HL-60/S4 treated with phorbol 12-myristate 13-acetate at 8.2 ng/mL for 4 days and 3 days (cell line): ENCODE data around the gene ADGRV1.

ENCODE experiments used
- in situ Hi-C: fragments of 300-500 bp; cut with MboI; formaldehyde crosslinking; loops from 2 replicates; pipeline ENCODE4 v1.15.0; 2022; ENCODE audit warnings: low sequenced_read_pairs

Gene ADGRV1

DNA sequence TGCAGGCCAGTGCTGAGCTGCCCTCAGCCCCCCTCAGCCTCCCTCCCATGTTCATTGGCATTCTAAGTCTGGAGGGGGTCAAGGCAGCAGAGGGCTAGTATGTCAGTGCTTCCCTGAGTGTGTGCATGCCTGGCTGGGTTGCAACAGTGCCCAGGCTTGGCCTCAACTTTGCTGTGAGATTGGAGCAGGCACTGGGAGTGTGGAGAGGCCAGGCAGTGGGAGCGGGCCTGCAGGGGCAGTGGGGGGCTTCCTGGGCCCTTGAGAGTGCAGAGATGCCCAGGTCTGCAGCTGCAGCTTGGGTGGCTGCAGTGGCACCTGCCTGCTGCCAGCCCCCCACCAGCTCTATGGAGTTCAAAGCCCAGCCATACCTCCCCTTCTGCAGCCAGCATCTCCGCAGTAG is 585.2 kb downstream of the ADGRV1 start:
- in situ Hi-C loops, result no loop called here

DNA sequence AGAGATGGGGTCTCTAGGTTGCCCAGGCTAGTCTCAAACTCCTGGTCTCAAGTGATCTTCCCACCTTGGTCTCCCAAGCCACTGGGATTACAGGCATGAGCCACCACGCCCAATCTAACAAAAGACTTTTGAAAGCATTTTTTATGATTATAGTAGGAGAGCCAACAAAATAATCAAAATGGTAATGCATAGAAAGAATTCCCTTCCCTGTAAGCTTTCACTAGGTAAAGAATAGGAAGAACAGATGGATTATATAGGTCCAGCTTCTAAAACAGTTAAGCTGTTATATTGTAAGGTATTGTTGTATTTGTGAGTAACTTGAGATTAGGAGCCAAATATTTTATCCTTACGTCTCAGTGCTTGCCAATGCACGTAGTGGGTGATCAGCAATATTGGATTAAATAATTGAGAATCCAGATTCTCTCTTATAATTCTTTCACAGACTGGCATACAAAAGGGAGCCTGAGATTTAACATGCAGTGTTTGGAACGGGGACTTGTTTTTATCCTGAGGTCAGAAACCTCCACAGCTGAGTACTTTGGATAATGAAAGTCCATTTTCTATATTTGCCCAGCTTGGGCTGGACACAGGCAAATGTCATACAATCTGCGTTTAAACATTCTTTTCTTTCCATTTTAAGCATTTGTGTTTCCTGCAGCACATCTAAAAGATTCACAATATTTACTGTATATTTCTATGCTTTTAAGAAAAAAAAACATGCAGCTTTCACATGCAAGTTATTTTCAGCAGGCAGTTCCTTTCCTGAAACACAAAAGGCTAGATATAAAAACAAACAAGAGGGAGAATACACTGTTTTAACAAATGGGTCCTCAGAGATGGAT is 586.1 kb downstream of the ADGRV1 start:
- in situ Hi-C loops, result no loop called here

DNA sequence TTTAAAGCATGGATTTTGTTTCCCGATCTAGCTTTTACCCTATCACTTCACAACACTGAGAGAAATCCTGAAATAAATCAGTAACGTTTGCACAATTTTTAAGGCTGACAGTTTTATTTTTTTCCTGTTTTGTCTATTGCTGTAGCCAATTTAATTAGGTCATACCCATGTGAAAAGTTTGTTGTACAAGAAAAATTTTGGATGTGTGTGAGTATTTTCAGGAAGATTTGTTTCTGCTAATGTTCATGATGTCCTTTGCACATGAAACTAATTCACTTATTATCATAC is 586.7 kb downstream of the ADGRV1 start:
- in situ Hi-C loops, result no loop called here

DNA sequence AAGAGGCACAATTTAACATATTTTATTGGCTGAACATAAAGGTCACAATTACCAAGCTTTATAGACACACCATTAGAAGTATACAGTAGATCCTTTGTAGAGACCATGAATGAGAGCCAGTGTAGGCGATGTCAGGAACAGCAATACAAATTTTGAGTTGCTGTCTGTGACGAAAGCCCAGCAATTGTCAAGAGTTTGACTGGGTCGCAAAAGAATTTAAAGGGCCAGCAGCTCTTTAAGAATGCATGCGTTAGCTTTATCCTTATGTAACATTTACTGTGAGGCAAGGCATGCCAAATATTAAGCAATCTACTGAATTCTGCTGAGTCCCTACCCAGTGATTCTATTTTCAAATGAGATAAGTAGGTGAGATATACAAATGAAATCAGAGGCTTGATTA is 587.6 kb downstream of the ADGRV1 start:
- in situ Hi-C loops, result no loop called here

DNA sequence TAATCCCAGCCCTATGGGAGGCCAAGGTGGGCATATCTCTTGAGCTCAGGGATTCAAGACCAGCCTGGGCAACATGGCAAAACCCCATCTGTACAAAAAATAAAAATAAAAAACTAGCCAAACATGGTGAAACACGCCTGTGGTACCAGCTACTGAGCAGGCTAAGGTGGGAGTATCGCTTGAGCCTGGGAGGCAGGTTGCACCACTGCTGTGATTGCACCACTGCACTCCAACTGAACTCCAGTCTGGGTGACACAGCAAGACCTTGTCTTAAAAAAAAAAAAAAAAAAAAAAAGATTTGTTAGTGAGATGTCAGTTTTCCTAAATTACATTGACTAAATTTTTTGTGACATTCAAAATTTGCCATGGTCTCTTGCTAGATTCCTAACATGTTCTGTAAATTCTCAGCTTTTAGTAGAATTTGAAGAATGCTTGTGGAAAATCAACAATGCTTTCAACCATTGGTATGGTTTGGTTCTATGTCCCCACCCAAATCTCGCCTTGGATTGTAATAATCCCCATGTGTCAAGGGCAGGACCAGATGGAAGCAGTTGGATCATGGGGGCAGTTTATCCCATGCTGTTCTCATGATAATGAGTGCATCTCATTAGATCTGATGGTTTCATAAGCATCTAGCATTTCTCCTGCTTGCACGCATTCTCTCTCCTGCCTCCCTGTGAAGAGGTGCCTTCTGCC is 588.5 kb downstream of the ADGRV1 start:
- in situ Hi-C loops, result no loop called here

DNA sequence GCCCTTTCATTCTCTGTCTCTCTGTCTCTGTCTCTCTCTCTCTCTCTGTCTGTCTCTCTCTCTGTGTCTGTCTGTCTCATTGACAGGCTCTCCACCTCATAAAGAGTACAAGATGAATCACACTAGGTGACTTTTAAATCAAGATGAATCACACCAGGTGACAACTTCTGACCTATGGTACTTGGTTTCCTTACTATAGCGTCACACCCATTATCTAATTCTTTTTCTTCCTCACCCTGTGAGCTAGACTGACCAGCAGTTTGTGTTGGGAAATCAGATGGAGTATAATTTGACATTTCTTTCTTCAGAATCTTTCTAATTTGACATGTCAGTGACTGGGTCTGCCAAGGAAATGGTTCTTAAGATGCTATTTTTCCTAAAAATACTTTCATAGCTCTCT is 591.6 kb downstream of the ADGRV1 start:
- in situ Hi-C loops, result no loop called here

DNA sequence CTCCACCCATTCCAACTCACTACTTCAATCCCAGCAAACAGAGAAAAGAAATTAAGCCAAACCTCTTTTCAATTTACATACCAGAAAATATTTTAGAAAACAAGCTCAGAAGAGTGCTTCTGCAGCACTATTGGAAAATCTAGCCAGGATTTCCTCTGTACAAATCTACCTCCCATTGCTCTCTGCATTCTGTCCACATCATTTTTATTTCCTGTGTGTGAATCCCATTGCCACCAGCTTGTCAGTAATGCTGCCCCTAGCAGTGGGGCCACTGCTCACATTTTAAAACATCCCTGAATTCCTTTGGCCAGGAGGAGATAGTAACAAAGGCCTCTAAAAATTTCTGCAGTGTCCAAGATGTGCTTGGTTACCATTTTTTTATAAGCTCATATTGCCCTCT is 592.0 kb downstream of the ADGRV1 start:
- in situ Hi-C loops, result no loop called here

DNA sequence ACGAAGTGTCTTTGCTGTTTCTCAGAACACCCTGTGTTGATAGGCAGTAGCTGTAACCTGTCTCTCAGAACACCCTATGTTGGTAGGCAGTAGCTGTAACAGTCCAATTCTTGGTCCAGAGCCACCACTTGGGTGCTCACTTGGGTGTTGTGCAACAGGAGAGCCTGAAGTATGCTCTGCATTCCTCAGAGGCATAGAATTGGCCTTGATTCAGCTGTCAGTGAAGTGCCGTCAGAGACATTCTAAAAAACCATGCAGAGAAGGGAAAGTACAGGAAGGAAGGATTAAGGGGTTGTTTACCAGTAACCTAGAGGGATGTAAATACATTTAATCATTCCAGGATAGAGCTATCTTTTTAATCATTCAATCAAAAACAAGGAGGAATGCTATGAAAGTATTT is 593.4 kb downstream of the ADGRV1 start:
- in situ Hi-C loops, result no loop called here

DNA sequence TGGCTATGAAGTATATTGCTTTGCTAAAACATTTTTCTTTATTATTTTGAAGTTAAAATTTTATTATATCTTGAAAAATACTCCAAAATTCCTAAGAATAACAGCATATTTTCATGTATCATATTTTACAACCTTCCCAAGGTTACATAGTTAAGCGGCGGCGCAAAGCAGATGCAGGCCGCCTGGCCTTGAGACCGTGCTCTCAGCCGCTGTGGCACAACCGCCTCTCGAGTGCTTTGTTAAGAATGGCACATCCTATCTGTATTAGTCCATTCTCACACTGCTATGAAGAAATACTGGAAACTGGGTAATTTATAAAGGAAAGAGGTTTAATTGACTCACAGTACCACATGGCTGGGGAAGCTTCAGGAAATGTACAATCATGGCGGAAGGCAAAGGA is 595.7 kb downstream of the ADGRV1 start:
- in situ Hi-C loops, result no loop called here

DNA sequence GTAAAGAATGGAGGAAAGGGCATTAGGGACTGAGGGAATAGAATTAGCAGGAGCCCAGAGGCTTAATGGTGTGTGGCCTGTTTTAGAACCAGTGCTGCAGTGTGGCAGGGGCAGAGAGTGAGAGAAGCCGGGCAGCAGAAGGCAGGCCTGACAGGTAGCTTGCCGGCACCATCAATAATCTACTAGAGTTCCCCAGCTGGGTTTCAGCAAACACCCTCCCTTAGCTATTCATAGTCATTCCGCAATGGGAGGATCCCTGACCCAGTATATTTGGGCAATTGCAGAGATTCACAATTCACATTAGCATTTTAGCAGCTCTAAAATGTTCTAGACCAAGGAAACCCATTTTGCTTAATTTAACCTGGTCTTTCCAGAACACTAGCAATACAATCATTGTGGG is 596.7 kb downstream of the ADGRV1 start:
- in situ Hi-C loops, result no loop called here

DNA sequence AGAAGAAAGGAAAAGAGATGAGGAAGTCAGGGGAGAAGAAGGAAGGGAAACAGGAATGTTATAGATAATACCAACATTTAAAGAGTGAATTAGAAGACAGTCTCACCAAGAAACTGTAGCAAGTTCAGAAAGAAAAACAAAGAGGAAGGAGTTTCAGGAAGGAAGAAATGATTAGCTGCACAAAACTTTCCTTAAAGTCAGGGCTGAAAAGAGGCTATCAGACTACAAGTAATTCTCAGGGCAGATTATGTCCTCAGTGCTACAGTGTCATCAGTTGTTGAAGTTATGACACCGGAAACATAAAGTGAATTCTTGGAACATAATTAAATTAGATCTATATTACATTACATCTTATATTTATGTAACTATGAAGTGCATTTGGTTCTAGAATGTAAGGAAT is 597.6 kb downstream of the ADGRV1 start:
- in situ Hi-C loops, result no loop called here

DNA sequence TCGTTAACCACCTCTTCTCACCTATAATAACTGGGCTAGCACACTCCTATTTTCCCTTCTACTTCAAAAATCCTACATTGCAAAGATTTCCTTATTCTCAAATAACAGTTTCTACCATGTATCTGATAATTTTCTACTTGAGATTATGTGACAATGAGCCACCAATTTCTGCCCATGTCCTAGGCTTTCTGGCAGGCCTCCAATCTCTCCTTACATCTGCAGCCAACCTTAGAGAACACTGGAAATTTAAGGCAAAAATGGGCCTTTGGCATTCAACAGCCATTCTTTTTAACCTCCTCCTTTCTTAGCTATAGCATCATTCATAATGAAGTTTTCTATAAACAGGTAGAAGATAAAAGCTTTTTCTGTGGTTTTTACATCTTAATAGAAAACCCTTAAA is 599.4 kb downstream of the ADGRV1 start:
- in situ Hi-C loops, result no loop called here

DNA sequence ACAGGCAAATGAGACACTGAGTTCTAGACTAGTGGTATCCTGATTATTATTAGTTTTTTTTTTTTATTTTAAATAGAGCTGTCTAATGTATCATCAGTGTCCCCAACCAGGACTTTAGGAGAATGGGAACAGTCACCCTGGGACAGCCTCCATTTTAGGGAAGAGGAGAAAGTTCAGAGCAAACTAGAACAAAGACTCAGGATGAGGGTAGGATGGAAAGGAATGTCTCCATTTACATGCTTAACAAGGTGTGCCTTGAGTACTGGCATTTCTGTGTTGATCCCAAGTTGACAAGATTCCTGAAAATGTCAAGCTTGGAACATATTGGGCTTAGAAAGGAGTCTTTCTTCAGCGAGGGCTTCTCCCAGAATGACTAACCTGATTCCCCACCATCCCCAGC is 601.0 kb downstream of the ADGRV1 start:
- in situ Hi-C loops, result no loop called here

DNA sequence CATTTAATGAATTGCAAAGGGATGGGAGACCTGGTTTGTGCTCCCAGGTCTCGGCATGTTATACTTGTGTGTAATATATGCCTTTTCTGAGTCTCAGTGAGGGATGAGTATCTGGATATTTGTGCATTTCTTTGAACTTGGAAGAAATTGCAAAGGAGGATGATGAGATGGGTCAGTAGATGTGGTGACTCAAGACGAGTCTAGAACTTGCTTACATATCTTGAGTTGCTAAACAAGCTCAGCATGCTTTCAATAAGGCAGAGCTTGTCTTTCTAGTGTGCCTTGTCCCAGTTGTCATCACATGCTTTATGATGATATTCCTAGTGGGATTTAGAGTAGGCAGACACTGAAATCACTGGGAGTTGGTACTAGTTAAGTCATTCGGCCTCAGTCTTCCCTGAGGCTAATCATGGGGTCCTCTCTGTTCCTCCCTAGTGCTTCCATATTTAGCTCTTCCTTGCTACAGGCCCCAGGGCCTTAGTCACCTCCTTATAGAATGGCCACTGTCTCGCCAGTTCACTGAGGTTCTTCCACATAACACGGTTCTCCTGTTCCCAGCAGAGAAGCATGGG is 602.2 kb downstream of the ADGRV1 start:
- in situ Hi-C loops, result no loop called here

DNA sequence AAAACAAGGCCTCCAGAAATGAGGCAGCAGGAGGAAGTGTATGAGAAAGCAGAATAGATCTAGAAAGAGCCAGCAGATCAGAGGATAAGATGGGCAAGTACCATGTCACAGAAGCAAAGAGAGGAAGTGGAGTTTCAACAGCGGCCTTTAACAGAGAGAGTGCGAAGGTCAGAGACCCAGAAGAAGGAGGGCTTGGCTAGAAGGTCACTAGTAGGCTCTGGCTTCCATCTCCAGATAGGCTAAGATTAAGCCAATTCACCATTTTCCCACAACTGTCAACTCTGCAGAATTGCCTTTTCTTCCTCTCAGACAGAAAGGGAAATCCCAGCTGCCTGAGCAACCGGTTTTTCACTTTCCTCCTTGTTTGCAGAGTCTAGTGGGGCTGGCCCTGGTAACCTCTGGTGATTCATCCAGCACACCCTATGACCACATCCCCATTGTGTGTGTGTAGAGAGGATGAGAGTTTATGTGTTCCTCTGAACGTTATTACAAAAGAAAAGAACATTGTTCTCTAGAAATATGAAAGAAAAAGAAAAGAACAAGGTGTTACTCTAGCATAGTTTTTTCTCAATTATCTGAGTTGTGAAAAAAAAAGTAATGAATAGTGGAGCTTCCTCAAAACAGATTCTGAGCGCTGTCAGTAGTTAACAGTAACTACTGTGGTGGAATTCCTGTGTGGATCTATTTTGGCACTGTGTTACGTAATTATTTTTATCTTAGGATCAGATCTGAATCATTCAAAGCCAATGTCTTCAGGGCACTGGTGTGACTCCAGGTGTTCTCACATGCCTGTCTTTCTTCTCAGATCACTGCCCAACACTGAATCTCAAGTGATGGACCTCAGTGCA is 604.2 kb downstream of the ADGRV1 start:
- in situ Hi-C loops, result no loop called here

DNA sequence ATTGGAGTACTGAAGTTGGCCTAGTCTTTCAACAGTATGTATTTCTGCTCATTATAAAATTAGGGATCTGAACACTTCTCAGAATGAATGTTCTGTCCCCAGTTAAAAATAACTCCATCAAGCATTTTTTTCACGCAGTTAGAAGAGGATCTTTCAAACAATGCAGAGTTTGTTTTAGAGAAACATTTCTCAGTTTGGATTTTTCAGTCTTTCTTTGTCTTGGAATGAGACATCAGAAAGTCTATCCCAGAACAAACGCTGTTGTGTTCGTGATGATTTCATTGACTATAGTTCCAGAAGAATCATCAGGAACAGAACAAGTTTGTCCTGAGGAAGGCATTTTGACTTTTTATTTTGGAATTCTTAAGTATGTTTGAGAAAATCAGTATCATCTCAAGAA is 605.8 kb downstream of the ADGRV1 start:
- in situ Hi-C loops, result no loop called here

DNA sequence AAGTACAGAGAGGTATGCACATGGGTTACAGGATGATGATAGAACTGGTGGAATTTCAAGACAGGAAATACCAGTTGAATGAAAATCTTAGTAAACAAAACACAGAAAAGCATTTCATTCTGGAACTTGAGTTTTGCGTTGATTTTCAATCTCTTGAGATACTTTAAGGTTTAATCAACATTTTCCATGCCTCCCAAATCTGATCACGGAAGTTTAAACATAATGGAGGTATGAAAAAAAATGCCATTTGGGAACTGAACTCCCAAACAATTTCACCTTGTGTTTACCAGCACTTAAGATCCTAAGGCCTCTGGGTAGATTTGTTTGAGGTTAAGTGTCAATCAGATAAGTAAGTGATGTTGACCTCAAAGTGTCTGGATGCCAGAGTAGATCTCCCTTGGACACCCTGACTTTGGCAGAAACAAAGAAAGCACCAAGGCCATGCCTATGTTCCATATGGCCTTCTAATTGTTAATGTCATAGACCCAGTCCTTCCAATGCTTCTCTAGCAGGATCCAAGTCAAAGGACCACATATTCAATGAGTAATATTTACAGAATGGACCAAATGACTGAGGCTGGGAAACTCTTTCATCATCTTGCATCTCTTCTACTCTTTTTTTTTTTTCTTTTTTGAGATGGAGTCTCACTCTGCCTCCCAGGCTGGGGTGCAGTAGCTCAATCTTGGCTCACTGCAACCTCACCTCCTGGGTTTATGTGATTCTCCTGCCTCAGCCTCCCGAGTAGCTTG is 607.6 kb downstream of the ADGRV1 start:
- in situ Hi-C loops, result no loop called here

DNA sequence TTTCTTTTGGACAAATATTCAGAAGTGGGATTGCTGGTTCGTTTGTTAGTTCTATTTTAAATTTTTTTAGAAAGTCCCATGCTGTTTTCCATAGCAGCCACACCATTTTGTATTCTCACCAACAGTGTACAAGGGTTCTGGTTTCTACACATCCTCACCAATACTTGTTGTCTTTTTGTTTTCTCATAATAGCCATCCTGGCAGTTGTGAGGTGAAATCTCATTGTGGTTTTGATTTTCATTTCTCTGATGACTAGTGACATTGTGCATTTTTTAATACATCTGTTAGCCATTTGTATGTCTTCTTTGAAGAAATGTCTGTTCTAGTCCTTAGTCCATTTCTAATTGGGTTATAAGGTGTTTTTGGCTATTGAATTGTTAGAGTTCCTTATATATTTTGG is 610.3 kb downstream of the ADGRV1 start:
- in situ Hi-C loops, result no loop called here

DNA sequence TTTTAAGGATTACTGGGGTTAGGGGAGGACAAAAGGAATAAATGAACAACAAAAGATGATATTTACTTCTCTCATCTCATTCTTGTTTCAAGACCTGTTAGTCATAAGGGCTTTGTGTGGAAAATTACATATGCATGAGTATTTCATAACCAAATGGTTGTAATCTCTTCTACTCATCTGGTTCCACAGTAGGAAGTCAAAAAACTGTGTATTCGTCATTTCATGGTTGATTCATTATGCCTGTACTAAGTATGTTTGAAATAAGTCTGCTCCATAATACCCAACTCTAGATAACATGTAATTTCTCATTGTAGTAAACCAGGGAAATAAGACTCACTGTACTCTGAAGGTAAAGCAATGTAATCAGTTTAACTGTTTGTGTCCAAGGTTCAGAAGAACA is 611.7 kb downstream of the ADGRV1 start:
- in situ Hi-C loops, result no loop called here

DNA sequence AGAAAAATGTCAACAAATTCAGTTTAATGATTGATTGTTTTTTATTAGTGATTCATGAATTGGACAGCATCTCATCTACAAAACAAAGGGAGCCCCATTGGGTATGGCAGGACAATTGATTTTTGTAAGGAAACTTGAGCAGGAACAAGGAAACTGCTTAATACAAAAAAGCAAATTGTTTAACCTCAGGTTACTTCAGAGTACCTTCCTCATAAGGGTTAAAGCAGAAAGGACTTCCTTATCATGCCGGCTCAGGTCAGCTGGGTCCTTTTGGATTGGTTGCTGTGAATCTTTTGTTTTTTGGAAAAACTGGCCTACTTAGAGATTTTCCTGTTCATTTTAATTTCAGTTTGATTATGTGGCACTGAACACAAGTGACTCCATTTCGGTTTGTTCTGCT is 612.7 kb downstream of the ADGRV1 start:
- in situ Hi-C loops, result no loop called here

DNA sequence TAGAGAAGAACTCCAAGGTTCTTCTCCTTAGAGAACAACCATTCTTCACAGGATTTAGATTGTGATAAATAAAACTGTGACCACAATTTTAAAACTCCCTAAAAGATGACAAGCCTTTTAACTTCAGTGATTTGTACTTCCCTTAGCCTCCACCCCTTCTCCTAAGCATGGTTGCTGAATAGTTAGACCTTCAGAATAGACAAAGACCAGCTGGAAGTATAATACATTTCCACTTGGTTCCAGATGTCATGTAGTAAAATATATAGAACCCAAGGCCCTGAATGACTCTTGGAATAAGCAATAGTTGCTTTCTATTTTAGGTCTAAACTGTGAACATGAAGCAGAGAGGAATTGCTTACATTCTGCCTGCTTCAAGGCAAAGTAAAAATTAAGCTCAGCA is 615.8 kb downstream of the ADGRV1 start:
- in situ Hi-C loops, result no loop called here
